GM23338 (cell line): Measurements from ENCODE around the gene DEDD2. TPM values are rescaled to one million over a fixed set of nuclear protein-coding genes. Genes with fewer than 3 reads are reported as not detected.

Experiments
- ATAC-seq: fragments of 200-7000 bp; cut with Tn5 transposase; 3 replicates; pipeline ENCODE4 v1.9.1; 2020
- DNase-seq: peaks from one replicate; pipeline ENCODE4 v3.0.0-alpha.2; 2015; ENCODE audit warnings: low spot score
- H2AFZ ChIP-seq: fragments of 200-600 bp; sonication (generic); 2 replicates; pipeline ENCODE4 v1.8.0; 2016; ENCODE audit warnings: antibody characterized with exemption, mild to moderate bottlenecking, moderate library complexity
- H3F3A ChIP-seq: fragments of 200-600 bp; sonication (generic); replicated peaks from 2 replicates; pipeline ENCODE4 v1.8.0; 2017; ENCODE audit warnings: antibody characterized with exemption, mixed run types, low read depth
- H3K27ac ChIP-seq: fragments of 200-600 bp; sonication (generic); 2 replicates; pipeline ENCODE4 v1.6.1; 2016; ENCODE audit warnings: low read depth
- H3K27me3 ChIP-seq: fragments of 200-600 bp; sonication (generic); 2 replicates; pipeline ENCODE4 v1.8.0; 2016; ENCODE audit warnings: mild to moderate bottlenecking, mixed run types, moderate library complexity; ENCODE audit not compliant: insufficient read depth
- H3K36me3 ChIP-seq: fragments of 200-600 bp; sonication (generic); 2 replicates; pipeline ENCODE4 v1.8.0; 2016; ENCODE audit warnings: mild to moderate bottlenecking; ENCODE audit not compliant: insufficient read depth
- H3K4me1 ChIP-seq: fragments of 200-600 bp; sonication (generic); 2 replicates; pipeline ENCODE4 v1.8.0; 2016; ENCODE audit warnings: mild to moderate bottlenecking, moderate library complexity; ENCODE audit not compliant: insufficient read depth
- H3K4me2 ChIP-seq: fragments of 200-600 bp; sonication (generic); 2 replicates; pipeline ENCODE4 v1.7.1; 2017; ENCODE audit warnings: mixed run types
- H3K4me3 ChIP-seq: fragments of 200-600 bp; sonication (generic); 2 replicates; pipeline ENCODE4 v1.6.1; 2016; ENCODE audit warnings: mixed run types
- H3K79me2 ChIP-seq: fragments of 200-600 bp; sonication (generic); replicated peaks from 2 replicates; pipeline ENCODE4 v1.8.0; 2017; ENCODE audit warnings: mild to moderate bottlenecking; ENCODE audit not compliant: insufficient read depth
- H3K9me2 ChIP-seq: fragments of 200-600 bp; sonication (generic); 2 replicates; pipeline ENCODE4 v1.8.0; 2017; ENCODE audit not compliant: insufficient read depth
- H4K20me1 ChIP-seq: fragments of 200-600 bp; sonication (generic); replicated peaks from 2 replicates; pipeline ENCODE4 v1.8.0; 2017; ENCODE audit warnings: mild to moderate bottlenecking; ENCODE audit not compliant: insufficient read depth
- H3K27ac Mint-ChIP-seq: 2 replicates; pipeline ENCODE4 v1.8.0; 2020; ENCODE audit warnings: inconsistent platforms, mild to moderate bottlenecking, moderate library complexity, mixed read lengths
- H3K27me3 Mint-ChIP-seq: 3 replicates; pipeline ENCODE4 v1.8.0; 2022; ENCODE audit warnings: low read depth, mild to moderate bottlenecking, moderate library complexity, mixed read lengths, inconsistent platforms; ENCODE audit not compliant: insufficient read depth, poor library complexity
- H3K36me3 Mint-ChIP-seq: 3 replicates; pipeline ENCODE4 v1.8.0; 2021; ENCODE audit warnings: low read depth, mild to moderate bottlenecking, inconsistent platforms, moderate library complexity, mixed read lengths
- H3K4me1 Mint-ChIP-seq: 3 replicates; pipeline ENCODE4 v1.8.0; 2020; ENCODE audit warnings: mild to moderate bottlenecking, inconsistent platforms, mixed read lengths
- H3K4me3 Mint-ChIP-seq: 3 replicates; pipeline ENCODE4 v1.8.0; 2021; ENCODE audit warnings: moderate library complexity, mild to moderate bottlenecking, inconsistent platforms, mixed read lengths
- H3K9me3 Mint-ChIP-seq: 3 replicates; pipeline ENCODE4 v1.8.0; 2020; ENCODE audit warnings: moderate library complexity, mild to moderate bottlenecking, inconsistent platforms, mixed read lengths
- CREB1 ChIP-seq: fragments of 250-450 bp; sonication (Bioruptor Pico); IDR thresholded peaks from 2 replicates; pipeline ENCODE4 v1.5.0; 2020; ENCODE audit warnings: low read depth, mild to moderate bottlenecking, moderate library complexity
- EZH2 ChIP-seq: fragments of 200-600 bp; sonication (generic); IDR thresholded peaks from one replicate; pipeline ENCODE4 v1.8.0; 2017; ENCODE audit warnings: antibody characterized with exemption, mild to moderate bottlenecking, low read depth; ENCODE audit not compliant: unreplicated experiment
- NANOG ChIP-seq: IDR thresholded peaks from 2 replicates; pipeline ENCODE4 v1.6.1; 2016; ENCODE audit warnings: antibody characterized with exemption, borderline replicate concordance
- REST ChIP-seq: IDR thresholded peaks from one replicate; pipeline ENCODE4 v1.6.1; 2018; ENCODE audit warnings: antibody characterized with exemption; ENCODE audit not compliant: unreplicated experiment
- ZNF331 ChIP-seq: fragments of 250-450 bp; sonication (Bioruptor Pico); IDR thresholded peaks from 2 replicates; pipeline ENCODE4 v1.5.0; 2020; ENCODE audit warnings: low read depth, mild to moderate bottlenecking, moderate library complexity
- ZNF462 ChIP-seq: fragments of 250-450 bp; sonication (Bioruptor Pico); IDR thresholded peaks from 2 replicates; pipeline ENCODE4 v1.5.0; 2020; ENCODE audit warnings: mild to moderate bottlenecking, moderate library complexity
- polyA plus RNA-seq: library from polyadenylated mRNA; unstranded; fragments of >200 nt; fragmentation: Nextera tagmentation; extraction: Ambion mirVana; gene quantifications from 2 replicates; pipeline ENCODE4 v1.2.1, GENCODE V29; 2016
- total RNA-seq: library from RNA; depleted of rRNA; stranded (reverse); fragments of >200 nt; shearing (Covaris generic); gene quantifications from 2 replicates; pipeline ENCODE4 v1.2.3, GENCODE V29; 2014

Gene DEDD2
- total and polyA plus RNA-seq, 2 experiments from 2014 or later = 23.4 to 63.0 TPM

- TF ChIP-seq ZNF462 (CRISPR knock-in tag) = no peak
- no peak for TF ChIP-seq ZNF331 (CRISPR knock-in tag)
- no peak for TF ChIP-seq REST
- TF ChIP-seq EZH2 = no peak
Observed at GRCh38 chr19:42239544-42240220, 22.2 kb upstream of the DEDD2 start (continued).

GRCh38 chr19:42235181-42235580 is 17.7 kb upstream of the DEDD2 start:
- H3F3A ChIP-seq = peaks cover 23% of the 10 kb centered on the region; the same call in 1 of the 2 replicates
- H4K20me1 ChIP-seq = peaks cover 25% of the 10 kb centered on the region; the same call in 1 of the 2 replicates
- DNase-seq = no peak
- H3K4me3 ChIP-seq = no peak overlapping the region
- no peak overlapping the region for H3K27ac ChIP-seq
- no peaks in the 10 kb centered on the region for H3K27me3 ChIP-seq
- Mint-ChIP-seq H3K9me3 (no peaks in the 10 kb centered on the region; the same call in 2 of the 3 replicates), H3K27ac (no peak overlapping the region), H3K4me3 (no peak overlapping the region), H3K4me1 (no peaks in the 10 kb centered on the region; the same call in 2 of the 3 replicates), H3K36me3 (peaks cover 73% of the 10 kb centered on the region), H3K27me3 (peaks cover 17% of the 10 kb centered on the region)
- no peaks in the 10 kb centered on the region for H3K9me2 ChIP-seq
- no peaks in the 10 kb centered on the region; the same call in 1 of the 2 replicates for H3K36me3 ChIP-seq
- no peak for ATAC-seq
- H3K4me1 ChIP-seq = no peaks in the 10 kb centered on the region
- H2AFZ ChIP-seq = no peak overlapping the region
- H3K79me2 ChIP-seq = peaks cover 2% of the 10 kb centered on the region; the same call in 1 of the 2 replicates
- no peak overlapping the region for H3K4me2 ChIP-seq
- TF ChIP-seq CREB1 (CRISPR knock-in tag) = no peak
- TF ChIP-seq NANOG = no peak
